Mesothelial cell of epicardium (in vitro differentiated cells): ENCODE measurements around the gene CALM1. TPM values are rescaled to one million over a fixed set of nuclear protein-coding genes. Genes with fewer than 3 reads are reported as not detected.

Experiments used
- DNase-seq, 2 experiments: peaks; one replicate each; pipeline ENCODE4 v3.0.0; 2021; ENCODE audit warnings: low spot score in 2 of 2; ENCODE audit not compliant: unreplicated experiment in 2 of 2
- H3K27ac Mint-ChIP-seq: 2 replicates; pipeline ENCODE4 v1.8.0; 2021; ENCODE audit warnings: mixed read lengths
- H3K27me3 Mint-ChIP-seq: 2 replicates; pipeline ENCODE4 v1.8.0; 2021; ENCODE audit warnings: low read depth, mixed read lengths
- H3K36me3 Mint-ChIP-seq: 2 replicates; pipeline ENCODE4 v1.8.0; 2021; ENCODE audit warnings: mixed read lengths
- H3K4me1 Mint-ChIP-seq: 2 replicates; pipeline ENCODE4 v1.8.0; 2021; ENCODE audit warnings: mixed read lengths
- H3K4me3 Mint-ChIP-seq: 2 replicates; pipeline ENCODE4 v1.8.0; 2021; ENCODE audit warnings: mild to moderate bottlenecking, moderate library complexity, mixed read lengths
- H3K9me3 Mint-ChIP-seq: 2 replicates; pipeline ENCODE4 v1.8.0; 2021; ENCODE audit warnings: mixed read lengths
- CTCF ChIP-seq: fragments of 200-600 bp; sonication (generic); IDR thresholded peaks from one replicate; pipeline ENCODE4 v1.5.0; 2021; ENCODE audit warnings: antibody characterized with exemption; ENCODE audit not compliant: unreplicated experiment
- total RNA-seq: library from RNA; stranded (reverse); gene quantifications from 3 replicates; pipeline ENCODE4 v1.2.1, GENCODE V29; 2021

CALM1 gene
- total RNA-seq, 1 donor from 2014 or later: 134 TPM

- no peak for TF ChIP-seq CTCF
- peaks cover 38% of the 10 kb centered on the region for H3K27me3 Mint-ChIP-seq
- peaks cover 29% of the 10 kb centered on the region for H3K4me1 Mint-ChIP-seq
- H3K36me3 Mint-ChIP-seq: no peaks in the 10 kb centered on the region
- peak; percentile 58 to 82 for DNase-seq
- peak overlapping the region; percentile 69 for H3K27ac Mint-ChIP-seq
- no peaks in the 10 kb centered on the region for H3K9me3 Mint-ChIP-seq
- H3K4me3 Mint-ChIP-seq: peak overlapping the region; percentile 62
These were observed 57.5 kb downstream of the CALM1 start for GRCh38 chr14:90454041-90455000.

DNA sequence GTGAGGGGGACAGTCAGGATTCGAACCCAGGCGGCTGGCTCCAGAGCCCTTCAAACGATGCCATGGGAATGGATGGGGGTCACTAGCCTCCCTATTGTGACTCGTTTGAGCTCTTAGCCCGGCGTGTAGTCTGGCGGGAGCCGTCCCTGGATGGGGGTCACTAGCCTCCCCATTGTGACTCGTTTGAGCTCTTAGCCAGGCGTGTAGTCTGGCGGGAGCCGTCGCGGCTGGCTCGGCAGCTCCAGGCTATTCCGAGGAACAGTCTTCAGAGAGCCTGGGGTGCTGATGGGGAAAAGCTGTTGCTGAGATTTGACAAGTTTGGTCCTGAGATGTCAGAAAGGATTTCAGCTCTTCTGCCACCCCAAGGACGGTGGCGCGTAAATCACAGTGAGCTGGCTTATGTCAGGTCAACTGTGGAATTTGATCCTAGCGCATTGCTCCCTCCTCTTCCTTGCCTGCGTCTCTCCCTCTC lies 58.3 kb downstream of the CALM1 start:
- H3K4me1 Mint-ChIP-seq: peaks cover 29% of the 10 kb centered on the region
- TF ChIP-seq CTCF: no peak
- H3K36me3 Mint-ChIP-seq: no peaks in the 10 kb centered on the region
- no peak overlapping the region for H3K4me3 Mint-ChIP-seq
- H3K9me3 Mint-ChIP-seq: no peaks in the 10 kb centered on the region
- peaks cover 42% of the 10 kb centered on the region for H3K27me3 Mint-ChIP-seq
- DNase-seq: no peak
- peak overlapping the region; percentile 43 for H3K27ac Mint-ChIP-seq

GRCh38 chr14:90456551-90456950 lies 59.7 kb downstream of the CALM1 start:
- Mint-ChIP-seq H3K36me3 (no peaks in the 10 kb centered on the region), H3K27me3 (peaks cover 43% of the 10 kb centered on the region), H3K4me1 (peaks cover 29% of the 10 kb centered on the region)

GRCh38 chr14:90457186-90457585 lies 60.4 kb downstream of the CALM1 start:
- Mint-ChIP-seq H3K36me3 (no peaks in the 10 kb centered on the region), H3K9me3 (no peaks in the 10 kb centered on the region), H3K27ac (no peak overlapping the region), H3K27me3 (peaks cover 43% of the 10 kb centered on the region), H3K4me1 (peaks cover 29% of the 10 kb centered on the region), H3K4me3 (no peak overlapping the region)
- no peak for TF ChIP-seq CTCF
- no peak for DNase-seq

More at GRCh38 chr14:90456551-90456950, 59.7 kb downstream of the CALM1 start:
- Mint-ChIP-seq H3K4me3 (no peak overlapping the region), H3K27ac (no peak overlapping the region), H3K9me3 (no peaks in the 10 kb centered on the region)
- no peak for DNase-seq
- TF ChIP-seq CTCF: no peak

Other genes with a start within 250 kb of the CALM1 start
- 84.5 to 94.3 TPM (median 84.5 TPM) in 3 replicates for gene PSMC1, start 140.5 kb upstream of the CALM1 start, total RNA-seq
- gene NRDE2, start 65.1 kb upstream of the CALM1 start, total RNA-seq: 38.5 to 42.7 TPM (median 40.8 TPM) in 3 replicates